GM23338 (cell line): ENCODE results near the gene PTPRN2. TPM values are rescaled to one million over a fixed set of nuclear protein-coding genes. Genes with fewer than 3 reads are reported as not detected.
A peak's percentile ranks its signal among the peaks of the same experiment; 100 is the strongest.

Experiments
- ATAC-seq: fragments of 200-7000 bp; cut with Tn5 transposase; 3 replicates; pipeline ENCODE4 v1.9.1; 2020
- DNase-seq: peaks from one replicate; pipeline ENCODE4 v3.0.0-alpha.2; 2015; ENCODE audit warnings: low spot score
- H2AFZ ChIP-seq: fragments of 200-600 bp; sonication (generic); 2 replicates; pipeline ENCODE4 v1.8.0; 2016; ENCODE audit warnings: antibody characterized with exemption, mild to moderate bottlenecking, moderate library complexity
- H3F3A ChIP-seq: fragments of 200-600 bp; sonication (generic); replicated peaks from 2 replicates; pipeline ENCODE4 v1.8.0; 2017; ENCODE audit warnings: antibody characterized with exemption, mixed run types, low read depth
- H3K27ac ChIP-seq: fragments of 200-600 bp; sonication (generic); 2 replicates; pipeline ENCODE4 v1.6.1; 2016; ENCODE audit warnings: low read depth
- H3K27me3 ChIP-seq: fragments of 200-600 bp; sonication (generic); 2 replicates; pipeline ENCODE4 v1.8.0; 2016; ENCODE audit warnings: mild to moderate bottlenecking, mixed run types, moderate library complexity; ENCODE audit not compliant: insufficient read depth
- H3K36me3 ChIP-seq: fragments of 200-600 bp; sonication (generic); 2 replicates; pipeline ENCODE4 v1.8.0; 2016; ENCODE audit warnings: mild to moderate bottlenecking; ENCODE audit not compliant: insufficient read depth
- H3K4me1 ChIP-seq: fragments of 200-600 bp; sonication (generic); 2 replicates; pipeline ENCODE4 v1.8.0; 2016; ENCODE audit warnings: mild to moderate bottlenecking, moderate library complexity; ENCODE audit not compliant: insufficient read depth
- H3K4me2 ChIP-seq: fragments of 200-600 bp; sonication (generic); 2 replicates; pipeline ENCODE4 v1.7.1; 2017; ENCODE audit warnings: mixed run types
- H3K4me3 ChIP-seq: fragments of 200-600 bp; sonication (generic); 2 replicates; pipeline ENCODE4 v1.6.1; 2016; ENCODE audit warnings: mixed run types
- H3K79me2 ChIP-seq: fragments of 200-600 bp; sonication (generic); replicated peaks from 2 replicates; pipeline ENCODE4 v1.8.0; 2017; ENCODE audit warnings: mild to moderate bottlenecking; ENCODE audit not compliant: insufficient read depth
- H3K9me2 ChIP-seq: fragments of 200-600 bp; sonication (generic); 2 replicates; pipeline ENCODE4 v1.8.0; 2017; ENCODE audit not compliant: insufficient read depth
- H4K20me1 ChIP-seq: fragments of 200-600 bp; sonication (generic); replicated peaks from 2 replicates; pipeline ENCODE4 v1.8.0; 2017; ENCODE audit warnings: mild to moderate bottlenecking; ENCODE audit not compliant: insufficient read depth
- H3K27ac Mint-ChIP-seq: 2 replicates; pipeline ENCODE4 v1.8.0; 2020; ENCODE audit warnings: inconsistent platforms, mild to moderate bottlenecking, moderate library complexity, mixed read lengths
- H3K27me3 Mint-ChIP-seq: 3 replicates; pipeline ENCODE4 v1.8.0; 2022; ENCODE audit warnings: low read depth, mild to moderate bottlenecking, moderate library complexity, mixed read lengths, inconsistent platforms; ENCODE audit not compliant: insufficient read depth, poor library complexity
- H3K36me3 Mint-ChIP-seq: 3 replicates; pipeline ENCODE4 v1.8.0; 2021; ENCODE audit warnings: low read depth, mild to moderate bottlenecking, inconsistent platforms, moderate library complexity, mixed read lengths
- H3K4me1 Mint-ChIP-seq: 3 replicates; pipeline ENCODE4 v1.8.0; 2020; ENCODE audit warnings: mild to moderate bottlenecking, inconsistent platforms, mixed read lengths
- H3K4me3 Mint-ChIP-seq: 3 replicates; pipeline ENCODE4 v1.8.0; 2021; ENCODE audit warnings: moderate library complexity, mild to moderate bottlenecking, inconsistent platforms, mixed read lengths
- H3K9me3 Mint-ChIP-seq: 3 replicates; pipeline ENCODE4 v1.8.0; 2020; ENCODE audit warnings: moderate library complexity, mild to moderate bottlenecking, inconsistent platforms, mixed read lengths
- CTCF ChIP-seq, 2 experiments: fragments of 200-600 bp in 1 of 2; sonication (generic) in 1 of 2; conservative IDR thresholded peaks; 2 replicates each; pipeline versions ENCODE4 v1.5.1 to v1.6.1; 2016 to 2017; ENCODE audit warnings: antibody characterized with exemption in 2 of 2, low read depth in 2 of 2, mild to moderate bottlenecking in 2 of 2, moderate library complexity in 1 of 2
- EZH2phosphoT487 ChIP-seq: fragments of 200-600 bp; sonication (generic); IDR thresholded peaks from one replicate; pipeline ENCODE4 v1.8.1; 2018; ENCODE audit warnings: antibody characterized with exemption; ENCODE audit not compliant: unreplicated experiment
- JUNB ChIP-seq: IDR thresholded peaks from one replicate; pipeline ENCODE4 v1.6.1; 2016; ENCODE audit warnings: antibody characterized with exemption; ENCODE audit not compliant: unreplicated experiment
- POLR2AphosphoS5 ChIP-seq: IDR thresholded peaks from 2 replicates; pipeline ENCODE4 v1.6.1; 2016; ENCODE audit warnings: antibody characterized with exemption, low read depth
- STAT1 ChIP-seq: IDR thresholded peaks from one replicate; pipeline ENCODE4 v1.6.1; 2016; ENCODE audit warnings: antibody characterized with exemption; ENCODE audit not compliant: unreplicated experiment
- ZNF114 ChIP-seq: fragments of 250-450 bp; sonication (Bioruptor Pico); IDR thresholded peaks from 2 replicates; pipeline ENCODE4 v1.5.0; 2020; ENCODE audit warnings: mild to moderate bottlenecking, moderate library complexity
- ZNF462 ChIP-seq: fragments of 250-450 bp; sonication (Bioruptor Pico); IDR thresholded peaks from 2 replicates; pipeline ENCODE4 v1.5.0; 2020; ENCODE audit warnings: mild to moderate bottlenecking, moderate library complexity
- polyA plus RNA-seq: library from polyadenylated mRNA; unstranded; fragments of >200 nt; fragmentation: Nextera tagmentation; extraction: Ambion mirVana; gene quantifications from 2 replicates; pipeline ENCODE4 v1.2.1, GENCODE V29; 2016
- total RNA-seq: library from RNA; depleted of rRNA; stranded (reverse); fragments of >200 nt; shearing (Covaris generic); gene quantifications from 2 replicates; pipeline ENCODE4 v1.2.3, GENCODE V29; 2014

Gene PTPRN2
- total and polyA plus RNA-seq, 2 experiments from 2014 or later, result 0.87 to 4.0 TPM

- H3K27ac Mint-ChIP-seq, result no peak overlapping the region
- H3K4me1 ChIP-seq, result peaks cover 21% of the 10 kb centered on the region
- no peak overlapping the region for H2AFZ ChIP-seq
- DNase-seq (no peak), ATAC-seq (no peak)
- peaks cover 3% of the 10 kb centered on the region; the same call in 1 of the 3 replicates for H3K4me1 Mint-ChIP-seq
- H3K4me2 ChIP-seq, result no peak overlapping the region
- H3K36me3 ChIP-seq, result no peaks in the 10 kb centered on the region
- no peak overlapping the region for H3K4me3 ChIP-seq
- no peaks in the 10 kb centered on the region for H4K20me1 ChIP-seq
- no peaks in the 10 kb centered on the region for H3K9me2 ChIP-seq
- H3K27ac ChIP-seq, result no peak overlapping the region
- no peaks in the 10 kb centered on the region for H3K79me2 ChIP-seq
- no peaks in the 10 kb centered on the region for H3K27me3 ChIP-seq
- H3F3A ChIP-seq, result 0 out of 2 replicates have a peak, but pooled peaks cover 2% of the 10 kb centered on the region
- H3K4me3 Mint-ChIP-seq, result no peak overlapping the region
- TF ChIP-seq ZNF462 (CRISPR knock-in tag) (no peak), POLR2AphosphoS5 (no peak), JUNB (no peak)
- H3K36me3 Mint-ChIP-seq, result peaks cover 36% of the 10 kb centered on the region
- peaks cover 89% of the 10 kb centered on the region for H3K9me3 Mint-ChIP-seq
- H3K27me3 Mint-ChIP-seq, result peaks cover 10% of the 10 kb centered on the region
These were observed 191.2 kb downstream of the PTPRN2 start for GRCh38 chr7:158396301-158396905.

GRCh38 chr7:158395780-158396278, 191.8 kb downstream of the PTPRN2 start:
- H3K36me3 ChIP-seq, result no peaks in the 10 kb centered on the region
- no peaks in the 10 kb centered on the region for H4K20me1 ChIP-seq
- H3K27ac ChIP-seq, result no peak overlapping the region
- H3K4me1 Mint-ChIP-seq, result peaks cover 3% of the 10 kb centered on the region; the same call in 1 of the 3 replicates
- TF ChIP-seq EZH2phosphoT487, result no peak
- TF ChIP-seq ZNF114, result no peak
- TF ChIP-seq POLR2AphosphoS5, result no peak
- peak; percentile 33 to 75 for TF ChIP-seq CTCF (conservative IDR thresholded peaks at IDR 0.05; ENCODE audit: low read depth in 2 of 2)
- no peak for TF ChIP-seq STAT1
- TF ChIP-seq JUNB, result no peak
- ATAC-seq, result peak; percentile 87
- no peaks in the 10 kb centered on the region for H3K9me2 ChIP-seq
- no peak overlapping the region for H3K4me3 Mint-ChIP-seq
- H3K27ac Mint-ChIP-seq, result no peak overlapping the region
- H3K4me3 ChIP-seq, result no peak overlapping the region
- H3K79me2 ChIP-seq, result no peaks in the 10 kb centered on the region
- peaks cover 12% of the 10 kb centered on the region for H3K27me3 Mint-ChIP-seq
- H3K27me3 ChIP-seq, result no peaks in the 10 kb centered on the region
- no peak overlapping the region for H2AFZ ChIP-seq
- DNase-seq, result peak; percentile 79
- 0 out of 2 replicates have a peak, but pooled peaks cover 2% of the 10 kb centered on the region for H3F3A ChIP-seq
- peaks cover 21% of the 10 kb centered on the region for H3K4me1 ChIP-seq
- peaks cover 89% of the 10 kb centered on the region for H3K9me3 Mint-ChIP-seq
- peaks cover 37% of the 10 kb centered on the region for H3K36me3 Mint-ChIP-seq
- H3K4me2 ChIP-seq, result no peak overlapping the region
